SIG-M5 (cell line): ENCODE data around the gene PAXX.

Experiments used
- DNase-seq: peaks from one replicate; lab custom pipeline; 2025; lab: John Stamatoyannopoulos, UW

The PAXX gene

GRCh38 chr9:137034039-137034708, 42.0 kb downstream of the PAXX start:
- DNase-seq = no peak

GRCh38 chr9:137034709-137035506, 42.7 kb downstream of the PAXX start:
- DNase-seq = peak; percentile 35

- no peak for DNase-seq
Observed at GRCh38 chr9:137035507-137035834, 43.2 kb downstream of the PAXX start.

GRCh38 chr9:137035937-137036336, 43.7 kb downstream of the PAXX start:
- DNase-seq = no peak

GRCh38 chr9:137037035-137037434, 44.8 kb downstream of the PAXX start:
- DNase-seq = no peak

- no peak for DNase-seq
Observed at GRCh38 chr9:137037483-137037882, 45.3 kb downstream of the PAXX start.

- no peak for DNase-seq
Observed at GRCh38 chr9:137038916-137039315, 46.7 kb downstream of the PAXX start.

GRCh38 chr9:137039611-137040366, 47.6 kb downstream of the PAXX start:
- DNase-seq = no peak

- no peak for DNase-seq
Observed at GRCh38 chr9:137040568-137040967, 48.3 kb downstream of the PAXX start.

- DNase-seq = no peak
Observed at GRCh38 chr9:137041124-137041523, 48.9 kb downstream of the PAXX start.

- DNase-seq = no peak
Observed at GRCh38 chr9:137042751-137043727, 50.8 kb downstream of the PAXX start.
